PC-3 (cell line): Measurements from ENCODE around the gene PSME4. TPM values are rescaled to one million over a fixed set of nuclear protein-coding genes. Genes with fewer than 3 reads are reported as not detected.

Experiments
- ATAC-seq: fragments of 200-7000 bp; cut with Tn5 transposase; 2 replicates; pipeline ENCODE4 v1.9.1; 2020; ENCODE audit warnings: mild to moderate bottlenecking, moderate library complexity
- BruUV-seq: library from RNA; stranded (reverse); fragments of 400-500 nt; replicated peaks from 2 replicates; lab custom pipeline; 2021; lab: Mats Ljungman, UMichigan
- CTCF ChIA-PET: fragments of 300-600 bp; sonication (Branson Sonifier 250); formaldehyde crosslinking; loops from one replicate; lab custom pipeline; 2022; ENCODE audit warnings: antibody characterized with exemption; lab: Charles Lee
- POLR2A ChIA-PET: fragments of 300-600 bp; sonication (Branson Sonifier 250); formaldehyde crosslinking; loops from one replicate; lab custom pipeline; 2022; ENCODE audit warnings: antibody characterized with exemption; ENCODE audit not compliant: unreplicated experiment; lab: Charles Lee
- DNase-seq: peaks from one replicate; pipeline ENCODE4 v3.0.0-alpha.2; 2015
- H2AFZ ChIP-seq: fragments of 300-600 bp; sonication (generic); 2 replicates; pipeline ENCODE4 v1.6.0; 2016; ENCODE audit warnings: antibody characterized with exemption, low read length
- H3F3A ChIP-seq: fragments of 300-600 bp; sonication (generic); one replicate; pipeline ENCODE4 v1.6.0; 2017; ENCODE audit warnings: antibody characterized with exemption, low read length, control low read depth, mild to moderate bottlenecking; ENCODE audit not compliant: unreplicated experiment
- H3K27ac ChIP-seq: fragments of 300-600 bp; sonication (generic); 2 replicates; pipeline ENCODE4 v1.5.1; 2016; ENCODE audit warnings: mild to moderate bottlenecking, low read length
- H3K27me3 ChIP-seq: fragments of 300-600 bp; sonication (generic); 2 replicates; pipeline ENCODE4 v1.6.1; 2016; ENCODE audit warnings: low read length, mixed read lengths
- H3K36me3 ChIP-seq: fragments of 300-600 bp; sonication (generic); 2 replicates; pipeline ENCODE4 v1.6.1; 2016; ENCODE audit warnings: low read depth, mixed run types, low read length, mixed read lengths
- H3K4me1 ChIP-seq: fragments of 300-600 bp; sonication (generic); 2 replicates; pipeline ENCODE4 v1.5.1; 2016; ENCODE audit warnings: low read length; ENCODE audit not compliant: insufficient read depth
- H3K4me2 ChIP-seq: fragments of 300-600 bp; sonication (generic); 2 replicates; pipeline ENCODE4 v1.6.0; 2016; ENCODE audit warnings: low read length
- H3K4me3 ChIP-seq: fragments of 300-600 bp; sonication (generic); 2 replicates; pipeline ENCODE4 v1.5.1; 2016; ENCODE audit warnings: mild to moderate bottlenecking, low read length, mixed read lengths
- H3K79me2 ChIP-seq: fragments of 300-600 bp; sonication (generic); 2 replicates; pipeline ENCODE4 v1.6.1; 2017; ENCODE audit warnings: low read length, mixed read lengths
- H3K9ac ChIP-seq: fragments of 300-600 bp; sonication (generic); 2 replicates; pipeline ENCODE4 v1.6.0; 2016; ENCODE audit warnings: mild to moderate bottlenecking, low read length
- H3K9me2 ChIP-seq: fragments of 300-600 bp; sonication (generic); replicated peaks from 2 replicates; pipeline ENCODE4 v1.6.1; 2016; ENCODE audit warnings: mixed run types, low read length, mixed read lengths
- H3K9me3 ChIP-seq: fragments of 300-600 bp; sonication (generic); 2 replicates; pipeline ENCODE4 v1.6.1; 2016; ENCODE audit warnings: low read length, mixed read lengths
- H4K20me1 ChIP-seq: fragments of 300-600 bp; sonication (generic); 2 replicates; pipeline ENCODE4 v1.6.1; 2016; ENCODE audit warnings: low read length, mixed read lengths
- CTCF ChIP-seq: fragments of 300-600 bp; sonication (generic); conservative IDR thresholded peaks from 2 replicates; pipeline ENCODE4 v1.5.1; 2017; ENCODE audit warnings: antibody characterized with exemption, low read depth, mild to moderate bottlenecking, low read length
- EZH2 ChIP-seq: fragments of 300-600 bp; sonication (generic); IDR thresholded peaks from one replicate; pipeline ENCODE4 v1.6.1; 2017; ENCODE audit warnings: antibody characterized with exemption, mild to moderate bottlenecking, low read length; ENCODE audit not compliant: unreplicated experiment
- EZH2phosphoT487 ChIP-seq: fragments of 300-600 bp; sonication (generic); IDR thresholded peaks from 2 replicates; pipeline ENCODE4 v1.6.1; 2018; ENCODE audit warnings: mild to moderate bottlenecking, antibody characterized with exemption, low read length, borderline replicate concordance
- intact Hi-C: fragments of 100-400 bp; cut with micrococcal nuclease; formaldehyde crosslinking; loops from 2 replicates; pipeline ENCODE4 v1.9.0; 2023
- total RNA-seq: library from RNA; depleted of rRNA; stranded (reverse); fragments of >200 nt; gene quantifications from 2 replicates; pipeline ENCODE4 v1.2.3, GENCODE V29; 2014

The PSME4 gene
- total RNA-seq, 1 experiment from 2014 or later = 54.7 TPM

GRCh38 chr2:53881986-53882385 lies 88.8 kb downstream of the PSME4 start:
- BruUV-seq = no TSS peak
- H3K27me3 ChIP-seq = no peaks in the 10 kb centered on the region

GRCh38 chr2:53881360-53881759 lies 89.4 kb downstream of the PSME4 start:
- ATAC-seq = 0 out of 2 replicates have a peak, but pooled peaks have one; percentile 15
- BruUV-seq = no TSS peak
- no peaks in the 10 kb centered on the region for H3K9me2 ChIP-seq
- H3F3A ChIP-seq = peaks cover 6% of the 10 kb centered on the region
- no peaks in the 10 kb centered on the region for H3K27me3 ChIP-seq
- no peak for TF ChIP-seq CTCF
- no peak for TF ChIP-seq EZH2phosphoT487
- no peak for TF ChIP-seq EZH2
- H3K9ac ChIP-seq = no peak overlapping the region
- H3K36me3 ChIP-seq = peaks cover 47% of the 10 kb centered on the region
- H3K4me1 ChIP-seq = peaks cover 4% of the 10 kb centered on the region
- H4K20me1 ChIP-seq = no peaks in the 10 kb centered on the region
- H3K79me2 ChIP-seq = no peaks in the 10 kb centered on the region
- H3K4me2 ChIP-seq = no peak overlapping the region
- no peak overlapping the region for H3K4me3 ChIP-seq
- no peak for DNase-seq
- intact Hi-C loops = no loop called here
- H3K27ac ChIP-seq = no peak overlapping the region
- H3K9me3 ChIP-seq = no peaks in the 10 kb centered on the region
- no peak overlapping the region for H2AFZ ChIP-seq
- POLR2A ChIA-PET = no interaction called here
- CTCF ChIA-PET = no interaction called here

More at GRCh38 chr2:53881986-53882385, 88.8 kb downstream of the PSME4 start:
- Histone ChIP-seq H3K36me3 (peaks cover 50% of the 10 kb centered on the region), H4K20me1 (no peaks in the 10 kb centered on the region), H3K27ac (no peak overlapping the region), H3K4me2 (no peak overlapping the region), H3K4me3 (no peak overlapping the region), H2AFZ (no peak overlapping the region), H3F3A (peaks cover 6% of the 10 kb centered on the region), H3K9ac (no peak overlapping the region), H3K9me2 (no peaks in the 10 kb centered on the region), H3K4me1 (peaks cover 4% of the 10 kb centered on the region), H3K79me2 (no peaks in the 10 kb centered on the region), H3K9me3 (no peaks in the 10 kb centered on the region)
- ChIA-PET CTCF (no interaction called here), POLR2A (no interaction called here)
- intact Hi-C loops = no loop called here
- ATAC-seq (no peak), DNase-seq (no peak)
- TF ChIP-seq EZH2phosphoT487 (no peak), EZH2 (no peak)

GRCh38 chr2:53880756-53881155 lies 90.0 kb downstream of the PSME4 start:
- no TSS peak for BruUV-seq
- H3K79me2 ChIP-seq = no peaks in the 10 kb centered on the region
- peaks cover 6% of the 10 kb centered on the region for H3F3A ChIP-seq
- DNase-seq = peak; percentile 35
- no peaks in the 10 kb centered on the region for H4K20me1 ChIP-seq
- H3K9ac ChIP-seq = no peak overlapping the region
- POLR2A ChIA-PET = no interaction called here
- ATAC-seq = peak; percentile 82
- no peaks in the 10 kb centered on the region for H3K9me2 ChIP-seq
- H2AFZ ChIP-seq = no peak overlapping the region
- intact Hi-C loops = no loop called here
- no peaks in the 10 kb centered on the region for H3K9me3 ChIP-seq
- no peaks in the 10 kb centered on the region for H3K27me3 ChIP-seq
- TF ChIP-seq CTCF (no peak), EZH2phosphoT487 (no peak), EZH2 (no peak)
- H3K36me3 ChIP-seq = peaks cover 44% of the 10 kb centered on the region
- CTCF ChIA-PET = no interaction called here
- H3K4me3 ChIP-seq = no peak overlapping the region
- no peak overlapping the region for H3K27ac ChIP-seq
- H3K4me2 ChIP-seq = no peak overlapping the region
- H3K4me1 ChIP-seq = peaks cover 4% of the 10 kb centered on the region
